GM10847 (cell line): ENCODE results near the gene SRRM3.

Experiments used
- POLR2A ChIP-seq: IDR thresholded peaks from 2 replicates; pipeline ENCODE4 v1.6.1; 2011; ENCODE audit not compliant: insufficient read length; ENCODE audit errors: extremely low read depth

The SRRM3 gene

DNA sequence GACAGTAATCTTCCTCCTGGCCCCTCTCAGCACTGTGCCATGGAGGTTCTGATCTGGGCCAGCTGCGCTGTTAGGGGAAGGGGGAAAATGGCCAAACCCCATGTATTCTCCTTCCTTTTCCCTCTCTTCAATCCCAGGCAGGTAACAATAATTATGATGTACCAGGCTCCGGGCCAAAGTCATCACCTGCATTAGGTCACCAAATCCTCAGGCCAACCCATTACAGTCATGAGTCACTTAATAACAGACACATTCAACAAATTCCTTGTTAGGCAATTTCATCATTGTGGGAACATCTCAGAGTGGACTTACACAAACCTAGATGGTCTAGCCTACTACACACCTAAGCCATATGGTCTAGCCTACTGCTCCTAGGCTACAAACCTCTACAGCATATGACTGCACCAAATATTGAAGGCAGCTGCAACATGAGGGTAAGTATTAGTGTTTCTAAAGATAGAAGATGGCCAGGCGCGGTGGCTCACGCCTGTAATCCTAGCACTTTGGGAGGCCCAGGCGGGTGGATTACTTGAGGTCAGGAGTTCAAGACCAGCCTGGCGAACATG, 98.6 kb downstream of the SRRM3 start:
- TF ChIP-seq POLR2A = no peak

DNA sequence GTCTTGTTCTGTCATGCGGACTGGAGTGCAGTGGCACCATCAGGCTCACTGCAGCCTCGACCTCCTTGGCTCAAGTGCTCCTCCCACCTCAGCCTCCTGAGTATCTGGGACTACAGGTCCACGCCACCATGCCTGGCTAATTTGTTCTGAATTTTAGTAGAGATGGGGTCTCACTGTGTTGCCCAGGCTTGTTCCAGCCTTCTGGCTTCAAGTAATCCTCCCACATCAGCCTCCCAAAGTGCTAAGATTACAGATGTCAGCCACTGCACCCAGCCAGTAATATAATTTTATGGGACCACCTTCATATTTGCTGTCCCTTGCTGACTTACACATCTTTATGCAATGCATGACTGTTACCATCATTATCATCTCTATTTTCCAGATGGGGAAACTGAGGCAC, 99.3 kb downstream of the SRRM3 start:
- no peak for TF ChIP-seq POLR2A

DNA sequence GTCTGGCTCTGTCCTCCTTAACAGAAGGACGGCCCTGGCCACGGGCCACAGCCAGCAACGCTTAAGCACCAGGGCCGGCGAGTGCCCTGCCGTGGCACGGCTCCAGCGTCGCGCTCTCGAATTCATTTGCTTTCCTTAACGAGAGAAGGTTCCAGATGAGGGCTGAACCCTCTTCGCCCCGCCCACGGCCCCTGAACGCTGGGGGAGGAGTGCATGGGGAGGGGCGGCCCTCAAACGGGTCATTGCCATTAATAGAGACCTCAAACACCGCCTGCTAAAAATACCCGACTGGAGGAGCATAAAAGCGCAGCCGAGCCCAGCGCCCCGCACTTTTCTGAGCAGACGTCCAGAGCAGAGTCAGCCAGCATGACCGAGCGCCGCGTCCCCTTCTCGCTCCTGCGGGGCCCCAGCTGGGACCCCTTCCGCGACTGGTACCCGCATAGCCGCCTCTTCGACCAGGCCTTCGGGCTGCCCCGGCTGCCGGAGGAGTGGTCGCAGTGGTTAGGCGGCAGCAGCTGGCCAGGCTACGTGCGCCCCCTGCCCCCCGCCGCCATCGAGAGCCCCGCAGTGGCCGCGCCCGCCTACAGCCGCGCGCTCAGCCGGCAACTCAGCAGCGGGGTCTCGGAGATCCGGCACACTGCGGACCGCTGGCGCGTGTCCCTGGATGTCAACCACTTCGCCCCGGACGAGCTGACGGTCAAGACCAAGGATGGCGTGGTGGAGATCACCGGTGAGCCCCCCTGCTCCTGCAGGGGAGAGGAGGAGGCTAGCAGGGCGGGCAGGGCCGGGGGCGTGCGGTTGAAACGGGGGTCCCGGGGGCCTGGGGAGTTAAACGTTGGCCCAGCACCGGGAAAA, 100.9 kb downstream of the SRRM3 start, which contains the start of gene HSPB1:
Gene HSPB1, plus strand, starts transcription at position 327 of the 855 bp plus-strand sequence. Its CDS starts 40 bp downstream, at position 367.
- TF ChIP-seq POLR2A = peak; percentile 69

DNA sequence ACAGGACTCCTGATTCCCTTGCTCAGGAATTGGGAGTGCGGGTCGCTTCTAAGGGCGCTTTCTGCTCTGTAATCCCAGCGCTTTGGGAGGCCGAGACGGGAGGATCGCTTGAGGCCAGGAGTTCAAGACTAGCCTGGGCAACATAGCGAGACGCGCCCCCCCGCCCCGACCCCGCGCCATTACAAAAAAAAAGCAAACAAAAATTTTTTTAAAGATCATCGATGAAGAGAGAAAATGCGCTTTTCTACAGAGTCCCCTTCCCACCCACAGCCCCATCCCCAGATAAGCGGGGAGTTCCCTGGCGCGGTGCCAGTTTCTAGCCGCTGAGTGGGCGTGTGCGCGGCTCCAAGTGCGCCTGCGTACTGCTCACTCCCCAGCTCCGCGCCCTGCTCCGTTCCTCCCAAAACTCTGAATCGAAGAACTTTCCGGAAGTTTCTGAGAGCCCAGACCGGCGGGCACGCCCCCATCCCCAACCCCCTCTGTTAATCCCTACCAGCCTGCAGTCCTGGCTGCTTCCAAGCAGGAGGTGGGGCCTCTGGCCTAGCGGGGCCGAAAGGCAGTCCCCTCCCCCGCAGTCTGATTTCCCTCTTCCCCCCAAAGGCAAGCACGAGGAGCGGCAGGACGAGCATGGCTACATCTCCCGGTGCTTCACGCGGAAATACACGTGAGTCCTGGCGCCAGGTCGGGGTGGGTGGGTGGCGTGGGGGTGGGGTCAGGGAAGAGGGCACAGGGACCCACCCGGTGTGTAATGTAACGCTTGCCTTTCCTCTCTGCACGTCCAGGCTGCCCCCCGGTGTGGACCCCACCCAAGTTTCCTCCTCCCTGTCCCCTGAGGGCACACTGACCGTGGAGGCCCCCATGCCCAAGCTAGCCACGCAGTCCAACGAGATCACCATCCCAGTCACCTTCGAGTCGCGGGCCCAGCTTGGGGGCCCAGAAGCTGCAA, 101.8 kb downstream of the SRRM3 start:
- TF ChIP-seq POLR2A = peak; percentile 32

DNA sequence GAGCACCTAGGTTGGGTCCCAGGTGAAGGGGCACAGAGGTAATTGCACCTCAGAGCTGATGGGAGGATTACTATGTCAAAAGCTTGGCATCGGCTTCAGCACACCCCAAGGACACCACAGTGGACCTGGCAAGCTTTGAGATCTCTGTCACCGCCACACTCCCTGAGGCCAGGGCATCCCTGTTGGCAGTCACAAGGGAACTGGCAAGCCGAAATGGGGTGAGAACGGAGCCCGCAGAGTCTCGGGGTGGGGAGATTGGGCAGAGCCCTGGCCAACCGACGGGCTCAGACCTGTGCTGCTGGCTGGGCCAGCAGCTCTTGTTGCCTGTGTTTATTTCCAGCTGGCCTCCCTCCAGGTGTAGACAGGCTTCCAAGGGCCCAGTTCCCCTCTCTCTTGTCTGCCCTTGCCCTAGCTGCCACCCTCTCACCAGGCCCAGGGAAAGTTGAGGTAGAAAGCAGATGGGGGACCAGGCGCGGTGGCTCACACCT, 103.2 kb downstream of the SRRM3 start:
- no peak for TF ChIP-seq POLR2A

DNA sequence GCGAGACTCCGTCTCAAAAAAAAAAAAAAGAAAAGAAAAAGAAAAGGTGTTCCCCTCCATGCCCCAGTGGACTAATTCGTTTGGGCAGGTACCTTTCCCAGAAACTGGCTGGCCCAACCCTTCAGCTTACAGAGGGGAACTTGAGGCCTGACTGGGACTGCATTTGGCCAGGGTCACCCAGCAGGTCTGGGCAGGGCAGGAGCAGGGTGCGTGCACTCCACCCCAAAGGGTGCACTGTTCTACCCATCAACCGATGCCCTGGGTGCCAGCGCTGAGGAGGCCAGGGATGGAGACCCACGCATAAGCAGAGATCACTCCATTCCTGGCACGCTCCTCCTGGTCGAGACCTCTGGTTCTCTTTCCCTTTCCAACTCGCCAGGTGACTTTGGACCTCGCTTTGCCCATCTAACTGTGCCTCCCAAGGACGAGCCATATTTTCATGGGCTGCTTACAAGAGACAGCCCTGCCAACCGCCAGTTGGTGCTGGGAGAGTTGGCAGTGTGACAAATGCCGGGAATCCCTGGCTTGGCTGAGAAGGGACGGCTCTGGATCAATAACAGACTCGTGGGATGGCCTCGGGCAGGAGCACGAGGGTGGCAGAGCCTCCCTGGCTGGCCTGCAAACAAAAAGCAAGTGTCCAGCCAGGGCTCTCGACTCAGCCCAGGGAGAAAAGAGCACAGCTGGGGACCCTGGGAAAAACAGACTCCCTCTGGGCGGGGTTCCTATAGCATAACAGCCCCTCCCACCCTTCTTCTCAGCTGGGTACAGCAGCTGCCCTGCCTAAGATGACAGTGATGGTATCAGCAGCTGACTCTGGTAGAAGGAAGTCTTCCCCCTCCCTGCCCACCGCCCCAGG, 108.6 kb downstream of the SRRM3 start:
- TF ChIP-seq POLR2A = no peak

DNA sequence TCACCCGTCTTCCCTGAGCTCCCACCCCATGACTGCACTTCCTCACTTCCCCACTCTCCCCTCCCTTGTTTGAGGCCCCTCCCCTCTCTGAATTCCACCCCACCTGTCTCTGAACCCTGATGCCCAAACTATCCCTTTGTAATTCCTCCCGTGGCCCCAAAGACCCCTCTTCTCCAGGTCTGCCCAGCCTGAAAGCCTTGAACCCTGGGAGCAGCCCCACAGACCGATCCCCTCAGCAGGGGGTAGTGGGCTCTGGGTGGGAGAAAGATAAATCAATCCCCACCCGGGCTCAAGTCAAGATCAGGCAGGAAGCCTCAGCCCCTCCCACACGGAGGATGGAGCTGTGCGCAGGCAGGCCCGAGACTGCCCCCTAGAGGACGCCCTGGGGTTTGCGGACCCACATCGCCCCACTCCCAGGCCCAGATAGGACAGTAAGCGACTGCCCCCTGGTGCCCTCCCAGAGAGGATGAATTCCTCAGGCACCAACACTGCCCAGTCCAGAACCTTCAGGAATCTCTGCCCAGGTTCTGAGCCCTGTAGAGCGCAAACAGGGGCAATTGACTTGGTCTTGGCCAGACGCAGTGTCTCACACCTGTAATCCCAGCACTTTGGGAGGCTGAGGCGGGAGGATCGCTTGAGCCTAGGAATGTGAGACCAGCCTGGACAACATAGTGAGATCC, 112.5 kb downstream of the SRRM3 start:
- TF ChIP-seq POLR2A = no peak

DNA sequence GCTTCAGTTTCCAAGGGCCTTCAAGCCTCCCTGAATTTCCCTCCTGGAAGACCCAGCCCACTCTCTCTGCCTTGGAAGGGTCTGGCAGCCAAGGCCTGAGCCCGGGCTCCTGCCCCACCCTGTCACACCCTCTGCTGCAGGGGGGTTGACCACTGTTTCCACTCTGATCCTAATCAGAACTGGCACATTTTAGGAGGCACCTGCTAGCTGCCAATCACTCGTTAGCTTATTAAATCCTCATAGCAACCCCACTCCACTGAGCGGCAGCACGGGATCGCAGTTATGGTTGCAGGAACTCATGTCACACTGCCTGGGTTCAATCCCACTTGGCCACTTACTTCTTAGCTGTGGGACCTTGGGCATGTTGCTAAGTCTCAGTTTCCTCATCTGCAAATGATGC, 113.7 kb downstream of the SRRM3 start:
- TF ChIP-seq POLR2A = no peak

DNA sequence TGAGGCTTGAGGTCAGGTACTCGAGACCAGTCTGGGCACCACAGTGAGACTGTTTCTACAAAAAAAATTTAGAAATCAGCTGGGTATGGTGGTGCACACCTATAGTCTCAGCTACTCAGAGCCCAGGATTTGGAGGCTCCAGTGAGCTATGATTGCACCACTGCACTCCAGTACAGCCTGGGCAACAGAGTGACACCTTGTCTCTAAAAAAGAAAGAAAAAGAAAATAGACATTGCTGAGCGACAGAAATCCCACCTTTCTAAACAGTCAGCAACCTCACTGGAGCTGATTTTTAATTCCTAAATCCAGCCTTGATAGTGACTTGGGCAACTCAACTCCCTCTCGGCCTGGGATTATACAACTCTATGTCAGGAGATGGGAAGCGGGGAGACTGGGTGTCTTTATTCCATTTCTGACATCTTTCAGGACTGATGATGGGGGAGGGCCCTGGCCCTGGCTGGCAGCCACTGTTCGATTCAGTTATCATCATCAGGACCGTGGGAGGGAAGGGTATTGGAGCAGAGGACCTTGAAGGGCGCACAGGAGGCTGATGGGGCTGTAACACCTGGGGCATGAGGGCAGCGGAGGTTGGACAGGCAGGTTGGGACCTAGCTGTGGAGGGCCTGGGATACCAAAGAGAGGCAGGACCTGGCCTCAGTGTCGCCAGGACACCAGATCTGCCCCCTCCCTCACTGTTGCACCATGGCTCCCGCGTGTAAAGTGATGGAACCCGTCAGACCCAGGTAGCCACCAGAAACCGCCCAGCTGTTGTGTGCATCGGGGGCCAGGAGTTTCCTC, 115.5 kb downstream of the SRRM3 start:
- TF ChIP-seq POLR2A = no peak

DNA sequence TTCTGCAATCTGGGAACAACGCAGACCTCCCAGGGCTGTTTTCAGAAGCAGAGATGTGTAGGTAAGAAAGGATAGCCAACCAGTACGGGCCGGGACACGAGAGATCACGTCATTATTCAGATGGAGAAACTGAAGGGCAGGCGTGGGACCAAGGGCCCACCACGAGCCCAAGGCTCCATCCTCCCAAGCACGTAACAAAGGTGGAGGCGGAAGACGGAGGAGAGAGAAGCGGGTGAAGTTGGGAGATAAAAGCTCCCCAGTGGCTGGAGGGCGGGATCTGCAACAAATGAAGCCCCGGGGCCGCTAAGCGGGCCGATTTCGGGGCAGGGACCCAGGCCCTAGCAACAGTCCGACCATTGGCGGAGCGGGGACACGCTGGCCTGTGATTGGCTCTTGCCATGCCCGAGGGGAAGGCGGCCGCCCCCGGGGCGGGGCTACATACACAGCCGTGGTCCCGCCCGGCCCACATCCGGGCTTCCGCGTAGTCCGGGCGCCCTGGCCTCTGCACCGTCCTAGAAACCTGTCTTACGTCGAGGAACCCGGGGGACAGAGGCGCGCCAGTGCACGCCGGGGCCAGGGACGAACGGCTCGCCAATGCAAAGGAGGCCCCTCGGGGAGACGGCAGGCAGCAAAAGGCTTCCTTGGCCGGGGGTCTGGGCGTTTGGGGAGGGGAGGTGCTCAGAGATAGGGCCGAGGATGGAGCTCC, 116.2 kb downstream of the SRRM3 start:
- TF ChIP-seq POLR2A = peak; percentile 81

DNA sequence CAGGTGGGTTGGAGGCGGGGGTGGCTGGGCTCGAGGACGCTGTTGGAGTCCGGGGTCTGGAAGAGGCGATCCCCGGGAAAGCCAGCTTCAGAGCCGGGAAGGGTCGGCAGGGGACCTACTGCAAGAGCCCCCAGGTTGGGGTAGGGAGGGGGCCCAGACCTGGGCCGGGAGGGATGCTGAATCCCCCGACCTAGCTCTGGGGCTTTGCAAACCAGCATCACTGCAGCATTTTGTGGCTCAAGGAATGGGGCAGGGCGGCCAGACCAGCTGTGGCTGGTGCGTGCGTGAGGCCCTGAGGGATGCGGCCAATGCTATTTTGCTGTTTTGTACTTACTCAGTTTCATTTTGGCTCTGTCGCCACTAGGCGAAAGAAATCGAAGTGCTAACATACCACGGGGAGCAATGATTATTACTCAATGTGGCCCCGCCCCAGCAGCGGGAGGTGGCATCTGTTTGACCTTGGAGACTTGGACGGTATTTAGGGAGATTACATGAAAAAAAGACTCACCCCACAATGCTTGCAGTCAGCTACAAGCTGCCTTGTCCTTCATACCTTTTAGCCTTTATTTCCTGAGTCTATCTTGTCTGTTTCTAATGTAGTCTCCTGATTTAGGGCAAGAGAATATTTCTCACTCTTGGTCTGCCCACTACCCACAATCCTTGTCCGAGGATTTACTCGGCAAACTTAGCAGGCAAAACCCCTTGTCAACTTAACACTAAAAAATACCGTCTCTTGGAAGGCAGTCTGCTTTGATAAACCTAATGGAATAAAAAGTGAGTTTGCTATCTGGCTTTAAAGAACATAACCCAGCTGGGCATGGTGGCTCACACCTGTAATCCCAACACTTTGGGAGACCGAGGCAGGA, 117.0 kb downstream of the SRRM3 start:
- no peak for TF ChIP-seq POLR2A

DNA sequence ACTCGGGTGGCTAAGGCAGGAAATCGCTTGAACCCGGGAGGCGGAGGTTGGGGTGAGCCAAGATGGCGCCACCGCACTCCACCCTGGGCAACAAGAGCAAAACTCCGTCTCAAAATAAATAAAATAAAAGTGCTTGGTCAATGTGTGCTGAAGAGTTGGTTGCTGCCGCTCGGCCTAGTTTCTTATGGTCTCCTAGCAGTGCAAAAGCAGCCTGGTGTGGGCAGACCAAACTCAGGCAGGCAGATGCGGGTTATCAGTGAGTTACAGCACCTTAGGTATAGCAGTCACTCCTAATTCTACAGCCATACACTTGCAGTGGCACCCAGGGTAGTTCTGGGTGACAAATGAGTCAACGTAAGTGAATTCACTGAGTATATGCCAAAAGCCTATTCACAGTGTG, 123.4 kb downstream of the SRRM3 start:
- no peak for TF ChIP-seq POLR2A
